HUDEP-2 (cell line): ENCODE measurements around the gene B4GALT7.

Experiments
- DNase-seq, 76 experiments: peaks; one replicate each; lab custom pipeline; 2025; ENCODE audit not compliant: unreplicated experiment in 76 of 76; lab: John Stamatoyannopoulos, UW

Gene B4GALT7

DNA sequence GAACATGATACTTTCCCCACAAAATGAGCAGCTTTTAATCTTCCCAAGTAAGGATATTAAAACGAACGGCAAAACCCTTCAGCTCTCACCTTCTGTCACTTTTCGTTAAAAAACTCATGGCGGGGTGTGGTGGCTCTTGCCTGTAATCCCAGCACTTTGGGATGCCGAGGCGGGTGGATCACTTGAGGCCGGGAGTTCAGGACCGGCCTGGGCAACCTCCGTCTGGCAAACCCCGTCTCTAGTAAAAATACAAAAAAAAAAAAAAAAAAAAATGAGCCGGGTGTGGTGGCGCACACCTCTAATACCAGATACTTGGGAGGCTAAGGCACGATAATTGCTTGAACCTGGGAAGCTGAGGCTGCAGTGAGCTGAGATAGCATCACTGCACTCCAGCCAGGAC is 7.0 kb upstream of the B4GALT7 start:
- no peak for DNase-seq

DNA sequence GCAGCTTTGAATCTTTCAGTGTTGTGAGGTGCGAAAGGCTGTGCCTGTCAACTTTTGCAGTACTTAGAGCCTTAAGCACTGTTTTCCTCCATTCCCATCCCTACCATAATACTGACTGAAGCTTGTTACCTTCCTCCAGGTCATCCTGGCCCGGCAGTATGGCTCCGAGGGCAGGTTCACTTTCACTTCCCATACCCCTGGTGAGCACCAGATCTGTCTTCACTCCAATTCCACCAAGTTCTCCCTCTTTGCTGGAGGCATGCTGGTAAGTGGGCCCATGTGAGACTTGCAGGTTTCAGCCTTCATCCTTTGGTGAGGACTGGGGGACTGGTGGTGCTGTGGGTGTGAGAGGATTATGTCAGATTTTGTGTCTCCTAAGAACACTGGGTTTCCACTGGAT is 6.4 kb upstream of the B4GALT7 start:
- no peak for DNase-seq

DNA sequence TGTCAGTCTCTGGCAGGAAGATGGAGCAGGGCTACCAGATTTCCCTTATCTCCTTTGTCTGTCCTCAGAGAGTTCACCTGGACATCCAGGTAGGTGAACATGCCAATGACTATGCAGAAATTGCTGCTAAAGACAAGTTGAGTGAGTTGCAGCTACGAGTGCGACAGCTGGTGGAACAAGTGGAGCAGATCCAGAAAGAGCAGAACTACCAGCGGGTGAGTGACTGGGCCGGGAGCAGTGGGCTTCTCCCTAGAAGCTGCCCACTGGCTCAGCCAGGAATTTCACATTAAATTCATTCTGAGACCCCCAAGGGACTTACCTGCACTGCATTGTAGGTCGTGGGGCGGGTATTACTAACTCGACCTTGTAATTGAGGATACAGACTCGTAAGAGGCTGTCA is 5.9 kb upstream of the B4GALT7 start:
- DNase-seq, result no peak

DNA sequence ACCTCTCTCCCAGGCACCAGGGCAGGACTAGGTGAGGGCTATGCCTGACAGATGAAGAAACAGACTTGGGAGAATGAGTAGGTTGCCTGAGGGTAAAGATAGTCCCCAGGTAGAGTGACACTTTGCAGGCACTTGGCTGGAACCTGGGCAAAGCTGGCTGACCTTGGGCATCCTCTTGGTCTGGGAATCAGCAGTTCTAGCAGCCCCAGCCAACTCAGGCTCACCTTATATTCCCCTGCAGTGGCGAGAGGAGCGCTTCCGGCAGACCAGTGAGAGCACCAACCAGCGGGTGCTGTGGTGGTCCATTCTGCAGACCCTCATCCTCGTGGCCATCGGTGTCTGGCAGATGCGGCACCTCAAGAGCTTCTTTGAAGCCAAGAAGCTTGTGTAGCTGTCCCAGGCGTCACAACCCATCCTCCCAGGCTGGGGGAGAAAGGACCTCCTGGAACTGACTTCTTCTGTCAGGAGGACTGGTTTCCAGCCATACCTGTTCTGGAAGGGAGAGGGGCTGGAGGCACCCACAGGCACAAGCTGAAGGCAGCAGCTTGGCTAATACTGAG is 4.8 kb upstream of the B4GALT7 start:
- no peak for DNase-seq

DNA sequence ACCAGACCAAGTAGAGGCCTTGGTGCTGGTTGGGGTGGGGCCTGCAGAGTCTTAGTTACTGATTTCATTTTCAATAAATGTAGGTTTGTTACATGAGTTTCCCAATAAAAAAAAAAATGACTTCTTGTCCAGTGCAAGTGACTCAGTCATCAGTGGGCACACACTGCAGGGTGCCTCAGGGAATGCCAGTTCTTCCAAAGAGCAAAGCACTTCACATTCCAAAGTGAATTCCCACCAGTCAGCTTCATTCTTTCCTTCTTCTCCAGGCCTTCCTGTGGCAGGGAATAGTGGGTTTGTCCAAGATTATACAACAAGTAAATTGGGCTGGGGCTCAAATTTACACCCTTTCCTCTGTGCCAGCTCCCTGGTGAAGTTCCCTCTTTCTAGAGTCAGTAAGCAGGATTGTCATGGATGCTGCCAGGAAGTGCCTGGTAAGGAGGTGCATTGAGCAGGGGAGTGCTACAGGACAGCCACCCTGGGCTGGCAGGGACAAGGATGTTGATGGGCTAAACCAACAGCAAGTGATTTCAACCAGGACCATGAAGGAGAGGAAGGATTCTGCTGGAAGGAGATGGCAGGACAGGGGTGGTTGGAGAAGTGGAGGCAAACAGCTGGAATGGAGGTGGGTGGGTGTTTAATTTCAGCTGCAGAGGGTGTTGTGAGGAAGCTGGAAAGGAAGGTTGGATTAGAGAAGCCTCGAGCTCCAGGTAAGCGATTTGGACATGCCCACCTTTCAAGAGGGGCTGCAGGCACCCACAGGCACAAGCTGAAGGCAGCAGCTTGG is 3.7 kb upstream of the B4GALT7 start:
- no peak for DNase-seq

DNA sequence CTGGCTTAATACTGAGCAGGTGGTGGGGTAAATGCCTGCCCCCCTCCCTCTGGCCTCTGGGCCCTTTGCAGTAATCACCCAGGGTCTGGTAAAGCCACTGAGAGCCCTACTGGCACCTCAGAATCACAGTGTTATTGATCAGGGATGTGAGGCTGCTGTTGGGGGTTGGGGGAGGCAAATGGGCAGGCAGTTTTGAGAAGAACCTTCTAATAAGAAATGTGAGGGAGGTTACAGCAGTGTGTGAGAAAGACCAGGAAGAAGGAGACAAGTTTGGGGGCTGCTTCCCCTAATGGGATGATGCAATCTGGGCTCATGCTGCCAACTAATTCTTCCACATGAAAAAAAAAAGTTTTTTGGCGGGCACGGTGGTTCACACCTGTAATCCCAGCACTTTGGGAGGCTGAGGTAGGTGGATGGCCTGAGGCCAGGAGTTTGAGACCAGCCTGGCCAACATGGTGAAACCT is 3.1 kb upstream of the B4GALT7 start:
- DNase-seq, result no peak

DNA sequence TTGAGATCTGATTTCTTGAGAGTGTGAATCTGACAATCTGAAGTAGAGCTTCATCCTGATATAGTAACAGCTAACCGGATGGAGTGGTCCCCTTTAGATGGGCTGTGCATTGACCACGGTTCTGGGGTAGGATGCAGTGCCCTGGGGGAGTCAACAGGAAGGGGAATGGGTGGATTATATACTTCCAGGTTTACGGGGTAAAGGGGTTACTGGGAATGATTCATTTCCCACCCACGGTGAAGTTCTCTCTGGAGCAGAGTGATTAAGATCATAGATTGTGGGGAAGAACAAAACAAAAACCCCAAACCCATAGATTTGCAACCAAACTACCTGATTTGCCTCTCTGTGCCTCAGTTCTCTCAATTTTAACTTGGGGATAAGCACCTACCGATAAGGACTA is 1.5 kb upstream of the B4GALT7 start:
- no peak for DNase-seq

DNA sequence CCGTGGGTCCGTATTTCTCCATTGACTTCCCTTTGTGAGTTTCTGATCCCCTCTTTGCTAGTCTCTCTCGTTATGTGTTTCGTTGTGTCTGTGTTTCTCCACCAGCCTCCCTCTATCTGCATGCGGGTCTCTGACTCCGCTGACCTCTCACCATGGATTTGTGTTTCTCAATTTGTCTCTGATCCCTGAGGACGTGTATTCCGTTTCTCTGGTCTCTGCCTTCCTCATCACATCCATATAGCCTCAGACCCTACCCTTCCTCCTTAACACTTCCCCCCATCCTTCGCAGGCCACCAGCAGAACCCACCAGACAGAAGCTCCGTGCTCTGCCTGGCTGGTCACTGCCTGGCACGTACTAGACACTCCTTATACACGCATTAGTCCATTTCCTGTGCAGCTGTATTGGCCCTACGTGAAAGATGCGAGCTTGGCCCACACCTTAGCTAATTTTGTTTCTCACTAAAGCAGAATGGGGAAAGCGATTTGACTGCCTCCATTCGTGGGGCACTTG is 631 bp downstream of the B4GALT7 start:
- no peak for DNase-seq

DNA sequence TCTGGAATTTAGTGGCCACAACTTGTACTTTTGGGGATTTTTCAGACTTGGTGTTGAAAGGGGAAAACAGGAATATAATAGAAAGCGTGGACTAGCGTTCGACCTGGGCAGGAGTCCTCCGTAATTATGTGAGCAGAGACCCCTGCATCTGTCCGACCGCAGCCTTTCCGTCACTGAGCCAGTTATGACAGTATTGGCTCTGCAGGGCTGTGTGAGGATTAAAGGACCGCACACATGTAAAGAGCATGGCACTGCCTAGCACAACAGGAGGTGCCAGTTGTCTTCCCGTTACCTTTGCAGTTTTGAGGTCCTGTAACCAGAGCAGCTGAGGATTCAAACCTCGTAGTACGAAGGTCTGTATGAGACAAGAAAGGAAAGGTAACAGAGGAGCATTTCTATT is 1.2 kb downstream of the B4GALT7 start:
- no peak for DNase-seq

DNA sequence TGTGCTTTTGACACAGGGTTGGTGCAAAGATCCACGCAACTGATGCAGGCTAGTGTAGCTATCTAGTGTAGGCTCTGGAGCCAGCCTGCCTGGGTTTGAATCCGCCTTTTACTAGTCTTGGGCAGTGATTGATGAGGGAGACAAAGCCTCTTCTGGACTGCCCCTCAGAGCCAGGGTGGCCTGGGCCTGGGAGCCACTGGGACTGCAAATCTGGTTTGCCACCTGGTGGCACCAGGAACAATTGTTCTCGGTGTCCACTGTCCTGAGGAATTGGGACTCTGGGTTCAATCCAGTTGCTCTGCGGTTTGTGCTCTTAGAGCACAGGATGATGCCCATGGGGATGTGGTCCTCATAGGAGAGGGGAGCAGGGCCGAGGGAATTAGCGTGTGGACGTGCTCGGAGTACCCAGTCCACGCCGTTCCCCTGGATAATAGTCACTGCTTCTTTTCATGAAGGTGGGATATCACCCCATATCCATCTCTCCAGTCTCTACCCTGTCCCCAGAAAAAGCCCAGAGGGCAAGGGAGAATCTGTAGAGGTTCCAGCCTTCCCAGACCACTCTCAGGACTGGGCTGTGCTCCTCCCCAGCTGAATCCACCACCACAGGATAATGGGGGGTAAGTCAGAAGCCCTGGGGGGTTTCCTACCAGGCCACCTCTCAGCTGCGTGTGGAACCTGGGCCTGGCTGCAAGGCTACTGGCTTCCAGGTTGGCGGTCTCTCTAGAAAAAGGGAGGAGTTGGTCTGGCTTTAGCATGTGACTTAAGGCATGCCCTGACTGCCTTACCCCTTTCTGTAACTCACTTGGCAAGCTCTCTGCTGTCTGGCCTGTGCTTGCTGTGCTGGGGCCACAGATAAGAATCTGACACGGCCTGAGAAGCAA is 1.9 kb downstream of the B4GALT7 start:
- peak in 64 of 76 experiments; percentile 10 to 81 (median 50) for DNase-seq

DNA sequence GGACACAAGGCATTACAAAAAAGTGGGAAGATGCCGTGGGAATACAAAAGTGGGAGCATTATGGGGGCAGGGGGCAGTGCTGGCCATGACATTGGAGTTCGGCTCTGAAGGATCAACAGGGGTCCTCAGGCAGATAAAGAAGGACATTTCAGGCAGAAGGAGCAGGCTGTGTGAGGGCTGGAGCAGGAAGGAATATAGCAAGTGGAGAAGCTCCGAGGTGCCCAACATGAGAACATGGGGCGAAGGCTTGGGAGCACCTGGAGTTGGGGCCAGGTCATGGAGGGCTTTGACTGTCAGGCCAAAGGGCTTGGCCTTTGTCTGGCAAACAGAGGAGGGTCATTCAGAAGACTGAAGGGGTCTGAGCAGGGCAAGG is 2.5 kb downstream of the B4GALT7 start:
- DNase-seq, result no peak

DNA sequence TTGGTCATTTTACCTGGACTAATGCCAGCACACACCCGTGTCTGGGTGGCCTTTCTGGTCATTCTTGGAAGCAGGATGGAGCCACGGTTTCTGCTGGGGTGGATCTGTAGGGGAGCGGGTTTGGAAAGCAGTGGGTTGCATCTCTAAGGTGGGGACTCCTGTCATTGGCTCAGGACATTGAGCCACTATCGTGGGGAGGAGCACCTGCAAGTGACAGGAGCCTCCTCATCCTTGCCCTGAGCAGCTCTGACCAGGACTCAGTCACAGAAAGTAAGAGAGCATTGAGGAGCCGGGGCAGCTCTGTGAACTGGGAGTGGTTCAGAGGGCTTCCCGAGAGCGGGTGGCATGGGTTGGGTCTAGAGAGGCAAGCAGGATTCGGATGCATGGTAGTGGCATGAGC is 3.7 kb downstream of the B4GALT7 start:
- no peak for DNase-seq

DNA sequence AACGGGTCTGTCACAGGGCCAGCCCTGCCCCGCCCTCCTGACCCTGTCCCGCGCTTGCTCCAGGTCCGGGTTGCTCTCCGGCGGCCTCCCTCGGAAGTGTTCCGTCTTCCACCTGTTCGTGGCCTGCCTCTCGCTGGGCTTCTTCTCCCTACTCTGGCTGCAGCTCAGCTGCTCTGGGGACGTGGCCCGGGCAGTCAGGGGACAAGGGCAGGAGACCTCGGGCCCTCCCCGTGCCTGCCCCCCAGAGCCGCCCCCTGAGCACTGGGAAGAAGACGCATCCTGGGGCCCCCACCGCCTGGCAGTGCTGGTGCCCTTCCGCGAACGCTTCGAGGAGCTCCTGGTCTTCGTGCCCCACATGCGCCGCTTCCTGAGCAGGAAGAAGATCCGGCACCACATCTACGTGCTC is 4.2 kb downstream of the B4GALT7 start:
- no peak for DNase-seq

DNA sequence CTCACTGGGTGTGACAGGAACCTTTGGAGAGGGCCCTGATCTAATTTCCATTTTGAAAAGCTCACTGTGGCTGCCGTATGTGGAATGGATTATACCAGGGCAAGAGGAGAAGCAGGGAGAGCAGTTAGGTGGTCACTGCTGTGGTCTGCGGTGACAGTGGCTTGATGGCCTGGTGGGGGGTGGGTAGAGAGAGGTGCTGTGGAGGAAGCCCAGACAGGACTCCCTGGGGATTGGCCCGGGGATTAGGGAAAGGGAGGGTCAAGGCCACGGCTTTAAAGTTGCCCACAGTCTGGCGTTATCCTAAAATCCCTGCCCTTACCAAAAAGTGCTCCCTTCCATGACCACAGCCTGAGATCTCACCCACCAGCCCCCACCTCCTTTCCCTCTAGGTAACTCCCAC is 4.7 kb downstream of the B4GALT7 start:
- no peak for DNase-seq

DNA sequence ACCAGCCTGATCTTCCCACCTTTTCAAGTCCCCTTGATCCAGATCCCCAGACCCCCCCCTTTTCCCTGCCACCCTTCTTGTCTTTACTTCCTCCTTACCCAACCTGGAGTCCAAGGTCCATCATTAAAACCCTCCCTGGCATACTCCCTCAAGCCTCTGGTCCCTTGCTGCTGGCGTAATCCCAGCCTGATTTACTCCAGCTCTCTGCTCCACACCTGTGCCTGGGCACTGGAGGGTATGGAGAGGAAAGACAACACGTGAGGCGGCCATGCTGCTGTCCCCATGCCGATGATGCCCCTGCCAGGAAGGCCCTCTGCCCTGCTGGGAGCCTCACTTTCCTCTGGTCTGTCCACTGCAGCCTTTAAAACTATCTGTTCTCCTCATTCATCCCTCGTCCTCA is 5.1 kb downstream of the B4GALT7 start:
- DNase-seq, result no peak

DNA sequence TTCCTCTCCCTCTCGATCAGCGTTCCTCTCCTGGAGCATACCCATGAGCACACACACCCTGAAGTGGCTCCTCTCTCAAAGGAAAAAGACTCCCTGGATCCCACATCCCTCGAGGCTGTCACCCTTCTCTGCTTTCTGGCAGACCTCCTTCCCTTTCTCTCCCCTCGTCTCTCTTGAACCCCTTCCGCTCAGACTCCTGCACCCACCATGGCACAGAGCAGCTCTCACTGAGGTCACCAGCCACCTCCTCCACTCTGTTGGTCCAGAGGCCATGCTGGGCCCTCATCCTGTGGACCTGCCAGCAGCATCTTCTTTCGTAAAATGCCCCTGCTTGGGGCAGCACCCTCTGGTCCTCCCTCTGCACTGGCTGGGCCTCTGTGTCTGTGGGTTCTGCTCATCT is 5.7 kb downstream of the B4GALT7 start:
- no peak for DNase-seq

DNA sequence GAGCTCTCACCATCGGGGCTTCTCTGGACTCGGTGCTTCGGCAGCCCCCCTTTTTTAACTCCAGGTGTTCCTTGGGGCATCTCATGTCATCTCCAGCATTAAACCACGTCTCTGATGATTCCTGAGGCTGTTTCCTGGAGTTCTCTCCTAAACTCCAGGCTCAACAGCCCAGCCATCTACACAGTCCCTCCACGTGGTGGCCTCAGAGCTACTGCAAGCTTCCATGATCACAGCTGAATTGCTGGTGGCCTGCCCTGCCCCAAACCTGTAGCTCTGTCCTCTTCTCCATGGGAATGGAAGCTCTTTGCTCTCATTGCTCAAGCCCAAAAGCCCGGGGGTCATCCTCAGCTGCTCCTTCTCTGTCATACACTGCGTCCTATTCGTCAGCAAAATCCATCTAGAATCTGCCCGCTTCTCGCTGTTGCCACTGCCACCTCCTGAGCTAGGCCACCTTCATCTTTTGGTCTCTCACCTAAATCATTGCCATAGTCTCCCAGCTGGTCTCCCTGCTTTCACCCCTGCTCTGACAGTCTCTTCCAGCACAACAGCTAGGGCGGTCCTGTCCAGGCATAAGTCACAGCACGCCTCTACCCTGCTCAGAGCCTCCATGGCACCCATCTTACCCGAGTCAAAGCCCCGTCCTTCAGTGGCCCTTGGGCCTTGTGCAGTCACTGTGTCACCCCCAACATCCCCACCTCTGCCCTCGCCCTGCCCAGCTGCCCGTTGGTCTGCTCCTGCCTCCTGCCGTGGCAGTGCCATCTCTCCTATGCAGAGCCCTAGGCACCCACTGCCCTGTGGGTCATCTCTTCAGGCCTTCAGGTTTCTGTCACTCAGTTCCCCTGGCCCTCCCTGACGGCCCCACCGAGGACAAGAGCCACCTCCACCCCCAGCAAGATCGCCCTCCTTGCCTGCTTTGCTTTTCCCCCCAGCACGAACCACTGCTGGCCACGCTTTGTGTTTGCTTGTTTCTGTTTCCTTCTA is 6.4 kb downstream of the B4GALT7 start:
- no peak for DNase-seq

DNA sequence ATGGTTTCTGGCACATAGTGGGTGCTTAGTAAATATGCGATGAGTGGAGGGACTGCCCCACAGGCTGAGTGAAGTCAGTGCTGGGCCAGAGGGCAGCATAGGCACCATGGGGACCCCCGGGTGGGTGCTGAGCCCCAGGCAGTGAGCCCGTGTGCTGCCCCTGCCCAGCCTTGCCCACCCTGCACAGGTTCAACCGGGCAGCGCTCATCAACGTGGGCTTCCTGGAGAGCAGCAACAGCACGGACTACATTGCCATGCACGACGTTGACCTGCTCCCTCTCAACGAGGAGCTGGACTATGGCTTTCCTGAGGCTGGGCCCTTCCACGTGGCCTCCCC is 7.2 kb downstream of the B4GALT7 start:
- no peak for DNase-seq

DNA sequence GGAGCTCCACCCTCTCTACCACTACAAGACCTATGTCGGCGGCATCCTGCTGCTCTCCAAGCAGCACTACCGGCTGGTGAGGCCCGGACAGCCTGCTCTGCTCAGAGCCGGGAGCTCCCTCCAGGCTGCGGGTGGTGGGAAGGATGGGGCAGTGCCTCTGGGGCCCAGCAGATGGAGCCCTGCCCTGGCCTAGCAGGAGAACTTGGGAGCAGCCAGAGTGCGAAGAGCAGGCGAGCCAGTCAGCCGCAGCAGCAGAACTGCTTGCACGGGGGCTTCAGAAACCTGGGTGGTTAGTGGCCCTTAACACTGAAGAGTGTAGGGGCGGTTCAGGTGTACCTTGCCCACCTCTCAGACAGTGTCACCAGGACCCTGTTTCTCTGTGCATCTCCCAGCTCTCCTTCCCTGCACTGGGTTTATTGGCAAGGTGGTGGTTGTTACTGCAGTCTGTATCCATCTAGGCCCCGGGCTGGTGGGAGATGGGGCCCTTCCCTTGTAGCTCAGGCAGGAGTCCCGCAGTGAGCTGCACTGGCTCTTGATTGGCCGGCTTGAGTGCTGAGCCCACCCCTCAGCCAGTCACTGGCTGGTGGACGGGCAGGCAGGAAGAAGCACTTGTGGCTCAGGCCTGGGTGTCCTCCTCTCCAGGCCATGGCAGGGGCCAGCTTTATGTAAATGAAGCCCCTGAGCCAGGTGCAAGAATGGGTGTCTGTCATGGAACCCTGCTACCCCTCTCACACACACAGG is 7.7 kb downstream of the B4GALT7 start:
- peak in 57 of 76 experiments; percentile 4 to 76 (median 44) for DNase-seq
